ENCODE results near the gene COLGALT1.

GRCh38 chr19:17548145-17548544, 7.3 kb upstream of the COLGALT1 start:
- TF ChIP-seq CTCF (IDR thresholded peaks at IDR 0.05; ENCODE audit: low read depth, low read length) (no peak), MAX (IDR thresholded peaks at IDR 0.05; ENCODE audit: low read depth, low read length) (no peak), POLR2A (IDR thresholded peaks at IDR 0.05; ENCODE audit: extremely low read depth, insufficient read length) (no peak)

All from NB4 (cell line).